Endothelial cell of umbilical vein (primary cell): ENCODE data around the gene GPR18. TPM values are rescaled to one million over a fixed set of nuclear protein-coding genes. Genes with fewer than 3 reads are reported as not detected.

Experiments
- BruUV-seq: library from RNA; stranded (reverse); fragments of 400-500 nt; replicated peaks from 2 replicates; lab custom pipeline; 2021; lab: Mats Ljungman, UMichigan
- CTCF ChIA-PET: fragments of 300-600, 350-600 bp; sonication (Branson Sonifier 250); formaldehyde crosslinking; loops from one replicate; lab custom pipeline; 2021; ENCODE audit warnings: antibody characterized with exemption, inconsistent platforms; lab: Charles Lee
- POLR2A ChIA-PET: fragments of 300-600, 350-600 bp; sonication (Branson Sonifier 250); formaldehyde crosslinking; loops from one replicate; lab custom pipeline; 2021; ENCODE audit warnings: antibody characterized with exemption, inconsistent platforms; lab: Charles Lee
- DNase-seq: peaks from one replicate; pipeline ENCODE4 v3.0.0-alpha.2; 2011; ENCODE audit warnings: low read depth, low spot score
- FAIRE-seq: peaks from 2 replicates; lab custom pipeline; 2011; peaks lifted over from hg19 to GRCh38; lab: Jason Lieb, UNC
- H2AFZ ChIP-seq: 2 replicates; pipeline ENCODE4 v1.6.0; 2012; ENCODE audit warnings: low read depth, low read length, control low read depth, inconsistent platforms
- H3K27ac ChIP-seq: 2 replicates; pipeline ENCODE4 v1.5.1; 2011; ENCODE audit warnings: low read depth, mild to moderate bottlenecking, control low read depth, low read length, moderate library complexity; ENCODE audit not compliant: insufficient read depth
- H3K27me3 ChIP-seq, 2 experiments: 2 replicates each; pipeline versions ENCODE4 v1.6.0 to v1.6.1; 2011; ENCODE audit warnings: low read length in 2 of 2, mixed read lengths in 1 of 2; ENCODE audit not compliant: control insufficient read depth in 2 of 2, insufficient read depth in 2 of 2
- H3K36me3 ChIP-seq, 2 experiments: 2 replicates in 1 of 2; 3 replicates in 1 of 2; pipeline ENCODE4 v1.5.1; 2011; ENCODE audit warnings: low read length in 2 of 2, mild to moderate bottlenecking in 1 of 2, moderate library complexity in 1 of 2; ENCODE audit not compliant: control insufficient read depth in 2 of 2, insufficient read depth in 2 of 2; ENCODE audit errors: extremely low read depth in 1 of 2
- H3K4me1 ChIP-seq: 3 replicates; pipeline ENCODE4 v1.5.1; 2011; ENCODE audit warnings: mild to moderate bottlenecking, low read length; ENCODE audit not compliant: control insufficient read depth, insufficient read depth; ENCODE audit errors: extremely low read depth
- H3K4me2 ChIP-seq: 2 replicates; pipeline ENCODE4 v1.6.1; 2011; ENCODE audit warnings: low read length, control low read depth, mixed read lengths; ENCODE audit not compliant: insufficient read depth
- H3K4me3 ChIP-seq, 3 experiments: fragments of 200-600 bp in 1 of 3; sonication (generic), shearing (Covaris generic) in 1 of 3; replicated peaks in 1 of 3; 2 replicates each; pipeline ENCODE4 v1.5.1; 2011 to 2016; ENCODE audit warnings: control low read depth in 3 of 3, low read length in 3 of 3, mild to moderate bottlenecking in 2 of 3, inconsistent platforms in 1 of 3, low read depth in 1 of 3, moderate library complexity in 1 of 3; ENCODE audit not compliant: insufficient read depth in 1 of 3
- H3K79me2 ChIP-seq: 2 replicates; pipeline ENCODE4 v1.6.0; 2012; ENCODE audit warnings: low read length, inconsistent platforms; ENCODE audit not compliant: control insufficient read depth, insufficient read depth
- H3K9ac ChIP-seq: replicated peaks from 2 replicates; pipeline ENCODE3; 2011; ENCODE audit warnings: low read length, control low read depth; ENCODE audit not compliant: insufficient read depth; ENCODE audit errors: extremely low read depth
- H3K9me1 ChIP-seq: replicated peaks from 3 replicates; pipeline ENCODE4 v1.6.0; 2011; ENCODE audit warnings: mild to moderate bottlenecking, low read length; ENCODE audit not compliant: control insufficient read depth, insufficient read depth; ENCODE audit errors: extremely low read depth
- H3K9me3 ChIP-seq: replicated peaks from 2 replicates; pipeline ENCODE4 v1.5.1; 2012; ENCODE audit warnings: low read length, inconsistent platforms; ENCODE audit not compliant: control insufficient read depth, insufficient read depth
- H4K20me1 ChIP-seq: replicated peaks from 2 replicates; pipeline ENCODE3; 2011; ENCODE audit warnings: mild to moderate bottlenecking, low read length; ENCODE audit not compliant: control insufficient read depth, insufficient read depth; ENCODE audit errors: extremely low read depth
- CTCF ChIP-seq, 2 donors: IDR thresholded peaks; 1 replicate in 1 of 2; 2 replicates in 1 of 2; pipeline ENCODE4 v1.5.1; 2011; ENCODE audit warnings: low read length in 2 of 2, mild to moderate bottlenecking in 2 of 2, moderate library complexity in 2 of 2, control low read depth in 1 of 2, inconsistent platforms in 1 of 2, low read depth in 1 of 2; ENCODE audit not compliant: insufficient read depth in 1 of 2; ENCODE audit errors: extremely low read depth in 1 of 2
- EZH2 ChIP-seq: IDR thresholded peaks from 2 replicates; pipeline ENCODE4 v1.6.1; 2012; ENCODE audit warnings: borderline replicate concordance, low read depth, mild to moderate bottlenecking, moderate library complexity, low read length, inconsistent platforms; ENCODE audit not compliant: severe bottlenecking
- FOS ChIP-seq: IDR thresholded peaks from 2 replicates; pipeline ENCODE4 v1.6.1; 2011; ENCODE audit warnings: mild to moderate bottlenecking, low read length, moderate library complexity, borderline replicate concordance; ENCODE audit not compliant: insufficient read depth
- GATA2 ChIP-seq: IDR thresholded peaks from 2 replicates; pipeline ENCODE4 v1.7.0; 2011; ENCODE audit warnings: low read depth, mild to moderate bottlenecking, moderate library complexity, mixed read lengths, low read length; ENCODE audit not compliant: insufficient read length, insufficient read depth
- JUN ChIP-seq: IDR thresholded peaks from 2 replicates; pipeline ENCODE4 v1.6.1; 2011; ENCODE audit warnings: borderline replicate concordance, low read depth; ENCODE audit not compliant: insufficient read length, insufficient read depth
- MAX ChIP-seq: IDR thresholded peaks from 2 replicates; pipeline ENCODE4 v1.6.1; 2011; ENCODE audit not compliant: insufficient read depth, insufficient read length
- MYC ChIP-seq: IDR thresholded peaks from one replicate; pipeline ENCODE4 v1.6.1; 2011; ENCODE audit warnings: mild to moderate bottlenecking, low read depth, low read length
- POLR2A ChIP-seq: IDR thresholded peaks from 2 replicates; pipeline ENCODE4 v1.6.1; 2012; ENCODE audit warnings: low read depth, mild to moderate bottlenecking, control low read depth, low read length
- POLR2AphosphoS5 ChIP-seq: IDR thresholded peaks from 2 replicates; pipeline ENCODE4 v1.6.1; 2012; ENCODE audit warnings: low read depth, mild to moderate bottlenecking, control low read depth, low read length, moderate library complexity; ENCODE audit not compliant: insufficient read depth
- dilution Hi-C: fragments of 300-500 bp; cut with MboI; formaldehyde crosslinking; loops from one replicate; pipeline ENCODE4 v1.15.0; 2019; ENCODE audit warnings: low sequenced_read_pairs; ENCODE audit not compliant: extremely low pct_ligation_motif_present
- intact Hi-C: fragments of 100-400 bp; cut with micrococcal nuclease; formaldehyde crosslinking; loops from one replicate; pipeline ENCODE4 v1.10.0; 2022
- polyA plus RNA-seq, 4 experiments: library from polyadenylated mRNA; depleted of rRNA in 3 of 4; stranded (reverse) in 3 of 4; unstranded in 1 of 4; fragments of >200 nt; gene quantifications; 2 replicates each; pipeline versions ENCODE4 v1.2.1 to v1.2.3, GENCODE V29; 2011 to 2012; ENCODE audit warnings: missing spikeins in 1 of 4
- total RNA-seq: library from RNA; stranded (reverse); gene quantifications from 2 replicates; pipeline ENCODE4 v1.2.3, GENCODE V29; 2021

GPR18 gene
- total and polyA plus RNA-seq, 2 donors (not counting 3 experiments of a cell fraction or from before 2014, with no cell fraction given): not detected

- Histone ChIP-seq H3K9ac (no peak overlapping the region), H3K36me3 (peaks cover 0 to 4% of the 10 kb centered on the region in 2 experiments), H3K9me1 (no peaks in the 10 kb centered on the region), H3K9me3 (no peaks in the 10 kb centered on the region), H4K20me1 (peaks cover 2% of the 10 kb centered on the region), H3K4me1 (no peaks in the 10 kb centered on the region), H3K79me2 (peaks cover 55% of the 10 kb centered on the region), H3K27me3 (no peaks in the 10 kb centered on the region), H3K4me3 (no peak overlapping the region), H2AFZ (no peak overlapping the region), H3K27ac (no peak overlapping the region), H3K4me2 (no peak overlapping the region)
- intact Hi-C loops: loop anchor here (10.0 kb wide), 1 partner anchor 226 kb away; no protein-coding TSS in a partner anchor
- TF ChIP-seq CTCF (IDR thresholded peaks at IDR 0.05; ENCODE audit: extremely low read depth in 1 of 2, insufficient read depth in 1 of 2, low read depth in 1 of 2, low read length in 2 of 2) (no peak), POLR2A (no peak), JUN (no peak), GATA2 (no peak), EZH2 (no peak), MAX (no peak), MYC (no peak), POLR2AphosphoS5 (no peak), FOS (no peak)
- FAIRE-seq (no peak), DNase-seq (no peak)
- ChIA-PET POLR2A (no interaction called here), CTCF (interaction anchor here (1.2 kb wide), 1 partner anchor 34 kb away, joined by 3 read pairs; no protein-coding TSS in a partner anchor)
- dilution Hi-C loops: no loop called here
- BruUV-seq: no TSS peak
Measured at GRCh38 chr13:99208845-99209527, 49.2 kb downstream of the GPR18 start.
